Activated CD4-positive, alpha-beta memory T cell treated with anti-CD3 and anti-CD28 coated beads, Interleukin-2, amount 10 ng/mL, durations not matched to agents 7 days and 5 days (primary cell): Measurements from ENCODE around the gene TGM1. TPM values are rescaled to one million over a fixed set of nuclear protein-coding genes. Genes with fewer than 3 reads are reported as not detected.
A peak's percentile ranks its signal among the peaks of the same experiment; 100 is the strongest.

ENCODE experiments used
- CTCF ChIA-PET: fragments of 350-600 bp; sonication (Branson Sonifier 250); formaldehyde crosslinking; loops from one replicate; lab custom pipeline; 2021; ENCODE audit warnings: antibody characterized with exemption, inconsistent platforms; lab: Charles Lee
- POLR2A ChIA-PET: fragments of 350-600 bp; sonication (Branson Sonifier 250); formaldehyde crosslinking; loops from one replicate; lab custom pipeline; 2021; ENCODE audit warnings: antibody characterized with exemption; lab: Charles Lee
- DNase-seq: peaks from one replicate; pipeline ENCODE4 v3.0.0-alpha.2; 2020
- H3K27ac Mint-ChIP-seq: one replicate; pipeline ENCODE4 v1.8.0; 2021; ENCODE audit warnings: mild to moderate bottlenecking, mixed read lengths
- H3K27me3 Mint-ChIP-seq: one replicate; pipeline ENCODE4 v1.8.0; 2021; ENCODE audit warnings: mixed read lengths
- H3K36me3 Mint-ChIP-seq: one replicate; pipeline ENCODE4 v1.8.0; 2021; ENCODE audit warnings: low read depth, mixed read lengths
- H3K4me1 Mint-ChIP-seq: one replicate; pipeline ENCODE4 v1.8.0; 2021; ENCODE audit warnings: mixed read lengths
- H3K4me3 Mint-ChIP-seq: one replicate; pipeline ENCODE4 v1.8.0; 2021; ENCODE audit warnings: mild to moderate bottlenecking, mixed read lengths
- H3K9me3 Mint-ChIP-seq: one replicate; pipeline ENCODE4 v1.8.0; 2021; ENCODE audit warnings: mixed read lengths
- total RNA-seq, 2 experiments: library from RNA; stranded (reverse); gene quantifications; one replicate each; pipeline ENCODE4 v1.2.3, GENCODE V29; 2021

Gene TGM1
- 1 to 10 TPM; 4.0 to 4.4 TPM for total RNA-seq

DNA sequence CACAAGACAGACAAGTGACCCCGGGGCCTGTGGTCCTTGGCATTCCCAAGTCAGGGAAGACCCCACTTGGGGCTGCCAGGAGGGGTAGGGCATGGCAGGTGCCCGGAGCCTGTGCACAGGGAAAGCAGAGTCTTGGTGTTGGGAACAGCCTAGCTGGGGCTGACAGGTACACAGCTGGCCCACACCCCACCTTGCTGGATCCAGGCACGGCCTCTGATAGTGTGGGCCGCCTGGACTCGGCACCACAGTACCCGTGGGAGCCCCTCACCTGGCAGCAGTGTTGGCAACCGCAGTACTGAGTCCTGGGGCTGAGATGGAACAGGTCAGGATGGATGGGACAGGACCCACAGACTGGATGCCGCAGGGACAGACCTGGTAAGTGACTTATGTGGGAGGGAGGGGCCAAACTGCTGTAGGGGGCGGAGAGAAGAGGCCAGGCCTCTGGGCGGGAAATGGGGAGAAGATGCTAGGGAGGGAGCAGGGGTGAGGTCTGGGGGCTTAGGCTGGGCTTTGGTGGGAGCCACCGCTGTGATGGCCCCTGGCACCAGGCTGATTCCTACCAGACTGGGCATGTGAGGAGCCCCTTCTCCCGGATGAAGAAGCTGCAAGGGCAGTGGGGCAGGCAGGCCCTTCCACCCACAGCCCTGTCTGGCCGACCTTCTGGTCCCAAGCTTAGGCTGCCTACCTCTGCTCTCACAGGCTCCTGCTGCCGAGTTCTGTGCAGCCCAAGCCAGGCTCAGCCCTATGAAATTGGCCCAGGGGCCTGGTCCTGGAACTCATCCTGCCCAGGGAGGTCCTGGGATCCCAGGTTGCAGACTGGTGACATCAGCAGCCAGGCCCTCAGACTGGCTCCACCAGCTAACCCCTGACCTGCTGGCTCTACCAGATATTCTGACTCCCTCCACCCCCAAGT lies at the start of gene TGM1:
TSS of gene TGM1 (minus strand) at position 357 of the 913 bp plus-strand sequence. CDS start 825 bp downstream, outside the sequence.
- no peaks in the 10 kb centered on the region for H3K9me3 Mint-ChIP-seq
- no peak within 1 kb of the TSS for H3K4me3 Mint-ChIP-seq
- ChIA-PET POLR2A (interaction anchor here (0.7 to 2.1 kb wide), 4 partner anchors 9 to 21 kb away, joined by 3 to 6 read pairs (median 4); partner anchors contain the start of genes RABGGTA and TINF2), CTCF (interaction anchor here (1.9 kb wide), 1 partner anchor 8 kb away, joined by 6 read pairs; the partner anchor contains the start of gene RABGGTA)
- H3K27me3 Mint-ChIP-seq: no peaks in the 10 kb centered on the region
- no peak for DNase-seq
- no peak within 1 kb of the TSS for H3K27ac Mint-ChIP-seq
- peaks cover 14% of the 10 kb centered on the region for H3K36me3 Mint-ChIP-seq
- no peaks in the 10 kb centered on the region for H3K4me1 Mint-ChIP-seq

DNA sequence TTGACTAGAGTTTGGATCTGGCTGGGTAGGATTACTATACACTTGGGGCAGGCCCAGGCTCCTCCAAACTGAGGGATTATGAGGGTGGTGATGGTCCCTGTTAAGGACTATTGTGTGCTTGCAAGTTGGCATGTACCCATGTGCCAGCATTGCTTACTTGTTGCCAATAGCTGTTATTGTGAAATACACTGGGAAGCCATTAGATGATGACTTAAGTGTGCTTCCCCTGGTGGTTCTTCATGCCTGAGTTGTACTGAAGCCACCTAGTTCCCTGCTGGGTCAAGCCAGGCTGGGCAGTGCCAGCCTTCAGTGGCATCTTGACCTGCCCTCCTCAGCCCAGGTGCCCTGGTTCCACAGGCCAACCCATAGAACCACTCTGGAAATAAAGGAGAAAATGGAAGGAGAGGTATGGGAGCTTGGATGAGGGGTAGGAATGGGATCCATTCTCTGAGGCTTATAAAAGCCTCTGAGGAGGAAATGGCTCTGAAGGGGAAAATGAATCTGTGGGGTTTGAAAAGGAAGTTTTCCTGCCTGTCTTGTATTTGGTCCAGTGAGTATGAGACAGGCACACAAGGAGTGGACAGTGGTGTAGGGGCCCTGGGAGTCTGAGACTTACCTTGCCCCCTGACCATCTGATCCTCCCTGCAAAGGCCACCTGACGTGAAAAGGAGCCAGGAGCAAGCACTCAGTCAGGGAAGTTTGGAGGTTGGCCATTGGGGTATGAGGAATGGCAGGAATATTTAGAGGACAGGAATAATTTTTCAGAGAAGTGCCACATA lies 49.0 kb upstream of the TGM1 start:
- Mint-ChIP-seq H3K27ac (peak overlapping the region; percentile 96), H3K27me3 (no peaks in the 10 kb centered on the region), H3K36me3 (peaks cover 61% of the 10 kb centered on the region), H3K4me3 (peak overlapping the region; percentile 87), H3K4me1 (peaks cover 80% of the 10 kb centered on the region), H3K9me3 (no peaks in the 10 kb centered on the region)
- DNase-seq: no peak
- ChIA-PET POLR2A (interaction anchor here (0.8 to 9.3 kb wide), 16 partner anchors 10 to 363 kb away, joined by 3 to 97 read pairs (median 6); partner anchors contain the start of genes CBLN3, DCAF11, DHRS1 and EMC9), CTCF (interaction anchor here (0.8 to 9.0 kb wide), 13 partner anchors 10 to 203 kb away, joined by 3 to 144 read pairs (median 5); partner anchors contain the start of genes ADCY4, DHRS1, IRF9 and KHNYN)

DNA sequence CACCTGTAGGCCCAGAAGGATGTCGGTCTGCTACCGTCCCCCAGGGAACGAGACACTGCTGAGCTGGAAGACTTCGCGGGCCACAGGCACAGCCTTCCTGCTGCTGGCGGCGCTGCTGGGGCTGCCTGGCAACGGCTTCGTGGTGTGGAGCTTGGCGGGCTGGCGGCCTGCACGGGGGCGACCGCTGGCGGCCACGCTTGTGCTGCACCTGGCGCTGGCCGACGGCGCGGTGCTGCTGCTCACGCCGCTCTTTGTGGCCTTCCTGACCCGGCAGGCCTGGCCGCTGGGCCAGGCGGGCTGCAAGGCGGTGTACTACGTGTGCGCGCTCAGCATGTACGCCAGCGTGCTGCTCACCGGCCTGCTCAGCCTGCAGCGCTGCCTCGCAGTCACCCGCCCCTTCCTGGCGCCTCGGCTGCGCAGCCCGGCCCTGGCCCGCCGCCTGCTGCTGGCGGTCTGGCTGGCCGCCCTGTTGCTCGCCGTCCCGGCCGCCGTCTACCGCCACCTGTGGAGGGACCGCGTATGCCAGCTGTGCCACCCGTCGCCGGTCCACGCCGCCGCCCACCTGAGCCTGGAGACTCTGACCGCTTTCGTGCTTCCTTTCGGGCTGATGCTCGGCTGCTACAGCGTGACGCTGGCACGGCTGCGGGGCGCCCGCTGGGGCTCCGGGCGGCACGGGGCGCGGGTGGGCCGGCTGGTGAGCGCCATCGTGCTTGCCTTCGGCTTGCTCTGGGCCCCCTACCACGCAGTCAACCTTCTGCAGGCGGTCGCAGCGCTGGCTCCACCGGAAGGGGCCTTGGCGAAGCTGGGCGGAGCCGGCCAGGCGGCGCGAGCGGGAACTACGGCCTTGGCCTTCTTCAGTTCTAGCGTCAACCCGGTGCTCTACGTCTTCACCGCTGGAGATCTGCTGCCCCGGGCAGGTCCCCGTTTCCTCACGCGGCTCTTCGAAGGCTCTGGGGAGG lies 47.9 kb upstream of the TGM1 start, which contains the start of gene LTB4R:
TSS of gene LTB4R (plus strand) at position 857 of the 959 bp plus-strand sequence. CDS start 4,150 bp downstream, outside the sequence.
- Mint-ChIP-seq H3K27me3 (no peaks in the 10 kb centered on the region), H3K36me3 (peaks cover 69% of the 10 kb centered on the region), H3K27ac (peak within 1 kb of the TSS; percentile 96), H3K4me1 (peaks cover 75% of the 10 kb centered on the region), H3K9me3 (no peaks in the 10 kb centered on the region), H3K4me3 (peak within 1 kb of the TSS; percentile 87)
- DNase-seq: peak; percentile 76
- ChIA-PET POLR2A (interaction anchor here (0.7 to 9.3 kb wide), 25 partner anchors 8 to 364 kb away, joined by 3 to 97 read pairs (median 4); partner anchors contain the start of genes CBLN3, CHMP4A, DHRS1 and EMC9), CTCF (interaction anchor here (0.9 to 9.0 kb wide), 18 partner anchors 10 to 253 kb away, joined by 3 to 144 read pairs (median 6); partner anchors contain the start of genes ADCY4, DHRS1, IRF9 and KHNYN)

GRCh38 chr14:24310265-24310645 lies 47.3 kb upstream of the TGM1 start:
- Mint-ChIP-seq H3K36me3 (peaks cover 70% of the 10 kb centered on the region), H3K27me3 (no peaks in the 10 kb centered on the region), H3K4me3 (peak overlapping the region; percentile 87), H3K9me3 (no peaks in the 10 kb centered on the region), H3K4me1 (peaks cover 68% of the 10 kb centered on the region), H3K27ac (peak overlapping the region; percentile 85)
- CTCF ChIA-PET: interaction anchor here (0.9 to 9.0 kb wide), 15 partner anchors 11 to 253 kb away, joined by 3 to 144 read pairs (median 7); partner anchors contain the start of genes ADCY4, DHRS1, KHNYN and NOP9
- POLR2A ChIA-PET: interaction anchor here (0.7 to 9.3 kb wide), 19 partner anchors 8 to 169 kb away, joined by 3 to 97 read pairs (median 5); partner anchors contain the start of genes CBLN3, CHMP4A, DHRS1 and EMC9
- DNase-seq: no peak

DNA sequence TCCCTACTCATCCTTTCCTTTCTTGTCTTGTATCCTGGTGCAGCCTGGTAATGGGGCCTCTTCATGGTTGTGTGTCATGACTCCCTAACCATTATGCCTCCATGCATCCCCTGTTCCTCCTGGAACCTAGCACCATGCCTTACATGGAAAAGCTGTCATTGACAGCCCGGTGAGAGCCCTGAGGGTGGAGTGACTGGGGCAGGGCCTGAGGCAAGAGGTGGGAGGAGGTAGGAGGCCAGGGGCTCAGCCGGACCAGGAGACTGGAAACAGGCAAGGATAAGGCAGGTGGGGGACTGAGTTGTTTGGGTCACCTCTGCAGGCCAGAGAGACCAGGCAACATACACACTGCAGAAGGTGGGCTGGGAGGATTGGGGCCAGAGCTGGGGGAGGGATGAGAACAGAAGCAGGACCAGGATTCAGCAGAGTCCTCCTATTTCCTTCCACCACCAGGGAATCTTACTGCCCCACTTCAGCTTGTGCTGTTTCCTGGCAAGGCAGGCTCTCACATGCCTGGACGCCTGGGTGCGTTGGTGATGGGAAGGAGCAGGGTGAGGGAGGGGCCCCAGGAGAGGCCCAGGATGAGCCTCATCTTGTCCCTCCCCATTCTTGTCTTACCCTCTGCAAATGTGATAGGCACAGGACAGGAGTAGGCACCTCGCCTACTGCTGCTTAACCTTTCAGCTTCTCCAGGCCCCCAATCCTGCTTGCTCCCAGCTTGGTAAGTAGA lies 46.7 kb upstream of the TGM1 start, which contains the start of gene LTB4R2:
TSS of gene LTB4R2 (plus strand) at position 603 of the 727 bp plus-strand sequence. CDS start 525 bp downstream, outside the sequence.
- Mint-ChIP-seq H3K4me3 (peak within 1 kb of the TSS; percentile 87), H3K4me1 (peaks cover 63% of the 10 kb centered on the region), H3K27me3 (no peaks in the 10 kb centered on the region), H3K9me3 (no peaks in the 10 kb centered on the region), H3K36me3 (peaks cover 71% of the 10 kb centered on the region), H3K27ac (peak within 1 kb of the TSS; percentile 96)
- CTCF ChIA-PET: interaction anchor here (1.1 to 9.0 kb wide), 19 partner anchors 9 to 252 kb away, joined by 3 to 144 read pairs (median 16); partner anchors contain the start of genes ADCY4, CHMP4A, DHRS1 and KHNYN
- DNase-seq: no peak
- POLR2A ChIA-PET: interaction anchor here (0.7 to 9.3 kb wide), 17 partner anchors 10 to 160 kb away, joined by 3 to 97 read pairs (median 7); partner anchors contain the start of genes CBLN3, CHMP4A, DHRS1 and IPO4

DNA sequence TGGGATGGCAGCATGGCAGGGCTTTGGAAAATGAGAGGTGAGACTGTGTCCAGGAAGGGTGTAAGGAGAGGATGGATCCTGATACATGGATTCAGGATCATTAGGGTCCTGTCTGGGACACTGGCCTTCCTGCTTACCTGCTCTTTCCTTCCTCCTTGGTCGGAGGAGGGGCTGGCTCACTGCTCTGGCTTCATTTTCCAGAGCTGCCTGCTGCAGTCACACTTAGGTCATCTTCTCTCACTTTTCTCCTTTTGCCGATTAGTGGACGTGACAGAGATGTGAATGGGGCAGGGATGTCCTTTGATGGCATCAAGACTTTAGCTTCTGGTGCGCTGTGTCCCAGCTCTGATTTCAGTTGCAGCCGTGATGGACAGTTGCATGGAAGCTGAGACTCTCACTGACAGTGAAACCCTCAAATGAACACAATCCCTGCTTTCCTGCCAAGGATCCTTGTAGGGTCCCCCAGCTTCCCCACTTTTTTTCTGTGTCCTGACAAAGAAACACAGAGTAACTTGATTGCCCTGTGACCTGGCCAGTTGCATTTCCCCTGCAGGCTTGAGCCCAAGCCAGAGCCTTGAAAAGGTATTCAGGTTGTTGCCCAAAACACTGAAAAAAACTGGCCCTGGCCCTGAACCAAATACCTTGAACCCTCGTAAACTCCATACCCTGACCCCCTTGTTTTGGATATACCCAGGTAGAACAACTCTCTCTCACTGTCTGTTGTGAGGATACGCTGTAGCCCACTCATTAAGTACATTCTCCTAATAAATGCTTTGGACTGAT lies 45.6 kb upstream of the TGM1 start:
- Mint-ChIP-seq H3K9me3 (no peaks in the 10 kb centered on the region), H3K36me3 (peaks cover 71% of the 10 kb centered on the region), H3K4me3 (no peak overlapping the region), H3K27ac (peak overlapping the region; percentile 31), H3K4me1 (peaks cover 51% of the 10 kb centered on the region), H3K27me3 (no peaks in the 10 kb centered on the region)
- ChIA-PET CTCF (interaction anchor here (0.7 to 9.0 kb wide), 42 partner anchors 10 to 300 kb away, joined by 3 to 144 read pairs (median 6); partner anchors contain the start of genes ADCY4, CARMIL3, CHMP4A and DCAF11), POLR2A (interaction anchor here (0.8 to 9.3 kb wide), 17 partner anchors 9 to 194 kb away, joined by 3 to 97 read pairs (median 7); partner anchors contain the start of genes CBLN3, CHMP4A, DCAF11 and DHRS1)
- no peak for DNase-seq

DNA sequence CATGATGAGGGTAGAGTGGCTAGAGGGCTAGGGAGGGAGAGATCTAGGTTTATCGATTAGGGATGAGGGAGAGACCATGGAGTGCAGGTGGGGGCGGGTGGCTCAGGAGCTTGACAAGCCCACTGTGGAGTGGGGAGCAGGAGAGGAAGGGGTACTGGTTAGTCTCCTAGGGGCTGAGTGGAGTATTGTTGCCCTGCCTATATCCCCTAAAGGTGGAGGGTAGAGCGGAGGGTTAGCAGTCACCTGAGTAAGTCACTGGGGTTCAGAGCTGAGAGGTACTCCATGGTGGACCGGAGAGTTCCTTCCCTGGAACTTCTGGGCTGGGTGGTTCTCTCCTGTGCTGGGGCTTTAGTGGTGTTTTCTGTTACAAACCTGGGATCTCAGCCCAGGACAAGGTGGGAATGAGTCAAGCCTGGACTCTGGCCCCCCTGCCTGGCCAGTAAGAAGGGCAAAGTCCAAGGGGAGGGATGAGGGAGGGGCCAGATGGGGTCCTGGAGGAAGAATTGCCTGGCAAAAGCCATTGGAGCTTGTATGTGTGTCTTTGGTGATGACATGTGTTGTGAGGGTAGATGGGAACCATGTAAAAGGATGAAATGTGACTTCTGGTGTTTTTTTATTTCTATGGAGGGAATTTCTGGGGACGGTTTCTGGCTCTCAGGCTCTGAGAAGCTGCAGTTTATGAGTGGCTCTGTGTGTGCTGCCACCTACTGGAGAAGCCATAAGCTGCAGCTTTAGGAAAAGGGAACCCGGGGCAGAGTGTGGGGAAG lies 44.8 kb upstream of the TGM1 start, which contains the start of gene CIDEB:
TSS of gene CIDEB (minus strand) at position 403 of the 767 bp plus-strand sequence. CDS start at position 284, 119 bp downstream.
- ChIA-PET POLR2A (interaction anchor here (0.8 to 9.3 kb wide), 17 partner anchors 8 to 194 kb away, joined by 3 to 97 read pairs (median 7); partner anchors contain the start of genes CBLN3, CHMP4A, DCAF11 and DHRS1), CTCF (interaction anchor here (0.7 to 9.0 kb wide), 43 partner anchors 10 to 300 kb away, joined by 3 to 144 read pairs (median 7); partner anchors contain the start of genes ADCY4, CARMIL3, CHMP4A and DCAF11)
- H3K27ac Mint-ChIP-seq: peak within 1 kb of the TSS; percentile 31
- peaks cover 71% of the 10 kb centered on the region for H3K36me3 Mint-ChIP-seq
- peaks cover 46% of the 10 kb centered on the region for H3K4me1 Mint-ChIP-seq
- no peaks in the 10 kb centered on the region for H3K9me3 Mint-ChIP-seq
- H3K27me3 Mint-ChIP-seq: no peaks in the 10 kb centered on the region
- peak; percentile 65 for DNase-seq
- H3K4me3 Mint-ChIP-seq: no peak within 1 kb of the TSS

GRCh38 chr14:24307156-24307574 lies 44.2 kb upstream of the TGM1 start:
- CTCF ChIA-PET: interaction anchor here (1.1 to 9.0 kb wide), 19 partner anchors 9 to 249 kb away, joined by 3 to 144 read pairs (median 12); partner anchors contain the start of genes ADCY4, DCAF11, DHRS1 and IPO4
- Mint-ChIP-seq H3K4me3 (no peak overlapping the region), H3K27ac (peak overlapping the region; percentile 6), H3K27me3 (no peaks in the 10 kb centered on the region), H3K36me3 (peaks cover 74% of the 10 kb centered on the region), H3K9me3 (no peaks in the 10 kb centered on the region), H3K4me1 (peaks cover 45% of the 10 kb centered on the region)
- POLR2A ChIA-PET: interaction anchor here (1.3 to 9.3 kb wide), 7 partner anchors 7 to 193 kb away, joined by 5 to 97 read pairs (median 25); partner anchors contain the start of genes CBLN3, CHMP4A, DCAF11 and DHRS1
- no peak for DNase-seq

- ChIA-PET POLR2A (interaction anchor here (0.8 to 1.0 kb wide), 4 partner anchors 45 to 115 kb away, joined by 3 to 4 read pairs (median 3); partner anchors contain the start of genes IPO4, MDP1 and TINF2), CTCF (interaction anchor here (1.2 to 1.7 kb wide), 2 partner anchors 58 to 90 kb away, joined by 3 to 4 read pairs; partner anchors contain the start of gene CHMP4A)
- H3K27ac Mint-ChIP-seq: no peak overlapping the region
- H3K27me3 Mint-ChIP-seq: no peaks in the 10 kb centered on the region
- no peak for DNase-seq
- H3K36me3 Mint-ChIP-seq: peaks cover 66% of the 10 kb centered on the region
- H3K4me1 Mint-ChIP-seq: peaks cover 50% of the 10 kb centered on the region
- no peaks in the 10 kb centered on the region for H3K9me3 Mint-ChIP-seq
- no peak overlapping the region for H3K4me3 Mint-ChIP-seq
These were observed 41.0 kb upstream of the TGM1 start for GRCh38 chr14:24304019-24304387.
